Adrenal gland (tissue), 5 donors: Measurements from ENCODE around the gene BBX.

Experiments used
- POLR2A ChIP-seq, 2 donors: fragments of 450-650 bp; IDR thresholded peaks; one replicate each; pipeline ENCODE4 v1.6.1; 2017; ENCODE audit warnings: antibody characterized with exemption in 2 of 2, mild to moderate bottlenecking in 2 of 2, moderate library complexity in 1 of 2
- TF ChIP-seq, protein P1 (sequence below), 6 experiments: fragments of 450-650 bp in 4 of 6; fragments of 200-600 bp in 2 of 6; sonication (generic) in 1 of 6; IDR thresholded peaks; 1 replicate in 5 of 6; 2 replicates in 1 of 6; pipeline versions ENCODE4 v1.5.1 to v1.8.0; 2016 to 2021; ENCODE audit warnings: antibody characterized with exemption in 6 of 6, mild to moderate bottlenecking in 2 of 6, moderate library complexity in 1 of 6
- donor health status: DM: no; HTN: no; CAD: no.

DNA sequence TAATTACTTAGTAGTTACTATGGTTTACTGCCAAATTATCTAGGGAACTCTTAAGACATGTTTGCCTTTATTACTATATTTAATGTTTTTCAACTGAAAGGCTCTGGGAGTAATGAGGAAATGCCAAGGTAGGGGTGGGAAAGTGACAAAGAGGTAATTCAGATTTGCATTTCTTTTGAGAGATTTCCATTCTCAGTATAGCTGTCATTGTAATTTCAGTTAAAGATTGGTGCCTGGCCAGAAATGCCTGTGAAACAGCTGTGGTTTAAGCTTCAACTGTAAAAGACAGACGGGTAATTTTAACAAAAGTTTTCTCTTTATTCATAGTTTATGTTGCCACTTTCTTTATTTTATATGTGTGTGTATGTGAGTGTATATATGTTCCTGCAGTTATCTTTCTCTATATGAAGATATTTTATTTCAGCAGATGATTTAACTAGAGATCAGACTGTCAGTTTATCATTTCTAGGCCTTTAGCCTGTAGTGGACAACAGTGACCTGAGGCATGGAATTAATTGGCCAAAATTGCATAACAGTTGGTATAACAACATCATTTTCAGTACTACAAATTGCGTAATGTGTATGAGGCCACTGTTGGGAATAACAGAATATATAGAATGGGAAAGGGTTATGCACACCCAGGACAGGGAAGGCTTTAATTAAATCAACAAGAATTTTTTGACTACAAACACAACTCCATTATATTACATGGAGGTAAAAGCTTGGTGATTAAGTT is 119.0 kb downstream of the BBX start:
- TF ChIP-seq, protein P1, sequence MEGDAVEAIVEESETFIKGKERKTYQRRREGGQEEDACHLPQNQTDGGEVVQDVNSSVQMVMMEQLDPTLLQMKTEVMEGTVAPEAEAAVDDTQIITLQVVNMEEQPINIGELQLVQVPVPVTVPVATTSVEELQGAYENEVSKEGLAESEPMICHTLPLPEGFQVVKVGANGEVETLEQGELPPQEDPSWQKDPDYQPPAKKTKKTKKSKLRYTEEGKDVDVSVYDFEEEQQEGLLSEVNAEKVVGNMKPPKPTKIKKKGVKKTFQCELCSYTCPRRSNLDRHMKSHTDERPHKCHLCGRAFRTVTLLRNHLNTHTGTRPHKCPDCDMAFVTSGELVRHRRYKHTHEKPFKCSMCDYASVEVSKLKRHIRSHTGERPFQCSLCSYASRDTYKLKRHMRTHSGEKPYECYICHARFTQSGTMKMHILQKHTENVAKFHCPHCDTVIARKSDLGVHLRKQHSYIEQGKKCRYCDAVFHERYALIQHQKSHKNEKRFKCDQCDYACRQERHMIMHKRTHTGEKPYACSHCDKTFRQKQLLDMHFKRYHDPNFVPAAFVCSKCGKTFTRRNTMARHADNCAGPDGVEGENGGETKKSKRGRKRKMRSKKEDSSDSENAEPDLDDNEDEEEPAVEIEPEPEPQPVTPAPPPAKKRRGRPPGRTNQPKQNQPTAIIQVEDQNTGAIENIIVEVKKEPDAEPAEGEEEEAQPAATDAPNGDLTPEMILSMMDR (IDR thresholded peaks at IDR 0.05): no peak
- TF ChIP-seq POLR2A (IDR thresholded peaks at IDR 0.05): no peak
